Trophoblast cell (in vitro differentiated cells and primary cell): ENCODE measurements around the gene B3GALT5.

Experiments
- DNase-seq, 2 donors: peaks; one replicate each; pipeline ENCODE4 v3.0.0-alpha.2; 2016
- H2AFZ ChIP-seq: 2 replicates; pipeline ENCODE4 v1.6.1; 2013; ENCODE audit warnings: low read length, moderate library complexity, mild to moderate bottlenecking; ENCODE audit not compliant: insufficient read depth, poor library complexity
- H2AK5ac ChIP-seq: 2 replicates; pipeline ENCODE4 v1.6.1; 2013; ENCODE audit warnings: mild to moderate bottlenecking, low read length
- H2BK120ac ChIP-seq: 2 replicates; pipeline ENCODE4 v1.6.1; 2013; ENCODE audit warnings: low read length, mild to moderate bottlenecking, moderate library complexity; ENCODE audit not compliant: insufficient read depth, poor library complexity
- H2BK12ac ChIP-seq: 2 replicates; pipeline ENCODE4 v1.6.1; 2013; ENCODE audit warnings: mild to moderate bottlenecking, low read length, moderate library complexity
- H2BK5ac ChIP-seq: 2 replicates; pipeline ENCODE4 v1.6.1; 2013; ENCODE audit warnings: low read length, low read depth, moderate library complexity, mild to moderate bottlenecking; ENCODE audit not compliant: poor library complexity
- H3K14ac ChIP-seq: 2 replicates; pipeline ENCODE4 v1.6.1; 2013; ENCODE audit warnings: mild to moderate bottlenecking, low read length
- H3K18ac ChIP-seq: 2 replicates; pipeline ENCODE4 v1.6.1; 2013; ENCODE audit warnings: mild to moderate bottlenecking, low read length
- H3K23ac ChIP-seq: 2 replicates; pipeline ENCODE4 v1.6.1; 2013; ENCODE audit warnings: low read length
- H3K27ac ChIP-seq: 2 replicates; pipeline ENCODE4 v1.5.1; 2013; ENCODE audit warnings: low read depth, mild to moderate bottlenecking, inconsistent platforms, low read length, moderate library complexity
- H3K27me3 ChIP-seq: 2 replicates; pipeline ENCODE4 v1.6.1; 2013; ENCODE audit warnings: inconsistent platforms, mild to moderate bottlenecking, low read length, moderate library complexity; ENCODE audit not compliant: insufficient read depth
- H3K36me3 ChIP-seq, 2 experiments: 1 replicate in 1 of 2; 2 replicates in 1 of 2; pipeline ENCODE4 v1.6.1; 2013; ENCODE audit warnings: low read length in 2 of 2, mild to moderate bottlenecking in 2 of 2, moderate library complexity in 1 of 2; ENCODE audit not compliant: insufficient read depth in 2 of 2, control insufficient read depth in 1 of 2
- H3K4ac ChIP-seq: 2 replicates; pipeline ENCODE4 v1.6.1; 2013; ENCODE audit warnings: low read depth, mild to moderate bottlenecking, low read length, moderate library complexity
- H3K4me1 ChIP-seq, 2 experiments: 1 replicate in 1 of 2; 2 replicates in 1 of 2; pipeline ENCODE4 v1.6.1; 2013; ENCODE audit warnings: low read length in 2 of 2, mild to moderate bottlenecking in 2 of 2, moderate library complexity in 1 of 2; ENCODE audit not compliant: insufficient read depth in 2 of 2, control insufficient read depth in 1 of 2
- H3K4me2 ChIP-seq: 2 replicates; pipeline ENCODE4 v1.6.1; 2013; ENCODE audit warnings: inconsistent platforms, mild to moderate bottlenecking, low read length, moderate library complexity
- H3K4me3 ChIP-seq: 2 replicates; pipeline ENCODE4 v1.5.1; 2013; ENCODE audit warnings: mild to moderate bottlenecking, low read depth, low read length, inconsistent platforms
- H3K79me1 ChIP-seq: one replicate; pipeline ENCODE4 v1.6.1; 2013; ENCODE audit warnings: low read length
- H3K79me2 ChIP-seq: 2 replicates; pipeline ENCODE4 v1.6.1; 2013; ENCODE audit warnings: low read length, mild to moderate bottlenecking; ENCODE audit not compliant: control insufficient read depth, insufficient read depth, poor library complexity
- H3K9ac ChIP-seq: 2 replicates; pipeline ENCODE4 v1.6.1; 2013; ENCODE audit warnings: mild to moderate bottlenecking, low read length
- H3K9me3 ChIP-seq: 2 replicates; pipeline ENCODE4 v1.6.1; 2013; ENCODE audit warnings: low read depth, mild to moderate bottlenecking, control low read depth, inconsistent platforms, low read length; ENCODE audit not compliant: insufficient read depth
- H4K12ac ChIP-seq: 2 replicates; pipeline ENCODE4 v1.6.1; 2013; ENCODE audit warnings: low read depth, mild to moderate bottlenecking, low read length, moderate library complexity
- H4K8ac ChIP-seq: 2 replicates; pipeline ENCODE4 v1.6.1; 2013; ENCODE audit warnings: low read depth, mild to moderate bottlenecking, low read length, moderate library complexity
- H4K91ac ChIP-seq: one replicate; pipeline ENCODE4 v1.6.1; 2013; ENCODE audit warnings: low read depth, mild to moderate bottlenecking, low read length, moderate library complexity
- WGBS: extraction: QIAGEN DNeasy Blood & Tissue Kit; methylation state at CpG from one replicate; pipeline ENCODE4 v1.1.7; 2013; ENCODE audit warnings: missing lambda C conversion rate; ENCODE audit not compliant: insufficient read length, insufficient coverage; ENCODE audit errors: extremely low coverage; 5-methylcytosine and 5-hydroxymethylcytosine counted together

B3GALT5 gene

GRCh38 chr21:39630191-39630591 lies 17.5 kb downstream of the B3GALT5 start:
- Histone ChIP-seq H2BK5ac (no peak overlapping the region), H2BK120ac (no peak overlapping the region), H3K4ac (no peak overlapping the region), H4K91ac (no peak overlapping the region), H3K27ac (no peak overlapping the region), H3K4me2 (no peak overlapping the region), H3K79me1 (peaks cover 1% of the 10 kb centered on the region), H3K4me3 (no peak overlapping the region), H3K18ac (no peak overlapping the region), H2BK12ac (no peak overlapping the region), H4K8ac (no peak overlapping the region), H3K23ac (no peak overlapping the region), H3K14ac (no peak overlapping the region), H3K27me3 (no peaks in the 10 kb centered on the region), H4K12ac (no peak overlapping the region), H3K9me3 (no peaks in the 10 kb centered on the region), H2AFZ (no peak overlapping the region), H3K36me3 (no peaks in the 10 kb centered on the region), H3K9ac (no peak overlapping the region), H2AK5ac (no peak overlapping the region), H3K4me1 (peaks cover 3 to 4% of the 10 kb centered on the region in 2 experiments), H3K79me2 (no peaks in the 10 kb centered on the region)
- no CpG with 5 or more reads among the region's 8 CpGs for WGBS
- no peak for DNase-seq

GRCh38 chr21:39630827-39631226 lies 18.1 kb downstream of the B3GALT5 start:
- no peak overlapping the region for H2BK12ac ChIP-seq
- H3K4me2 ChIP-seq, result no peak overlapping the region
- H3K4me3 ChIP-seq, result no peak overlapping the region
- H4K91ac ChIP-seq, result no peak overlapping the region
- no peak overlapping the region for H3K14ac ChIP-seq
- no peak overlapping the region for H2BK120ac ChIP-seq
- no peak overlapping the region for H2BK5ac ChIP-seq
- H3K9ac ChIP-seq, result no peak overlapping the region
- H2AFZ ChIP-seq, result no peak overlapping the region
- no peak overlapping the region for H2AK5ac ChIP-seq
- no peak overlapping the region for H4K12ac ChIP-seq
- peaks cover 3 to 4% of the 10 kb centered on the region in 2 experiments for H3K4me1 ChIP-seq
- no peaks in the 10 kb centered on the region for H3K79me2 ChIP-seq
- no peak overlapping the region for H3K27ac ChIP-seq
- H3K18ac ChIP-seq, result no peak overlapping the region
- H3K27me3 ChIP-seq, result no peaks in the 10 kb centered on the region
- no peaks in the 10 kb centered on the region for H3K36me3 ChIP-seq
- no CpG with 5 or more reads among the region's 2 CpGs for WGBS
- no peak for DNase-seq
- H4K8ac ChIP-seq, result no peak overlapping the region
- no peak overlapping the region for H3K4ac ChIP-seq
- peaks cover 1% of the 10 kb centered on the region for H3K79me1 ChIP-seq
- H3K9me3 ChIP-seq, result no peaks in the 10 kb centered on the region
- H3K23ac ChIP-seq, result no peak overlapping the region

- Histone ChIP-seq H3K4me2 (no peak overlapping the region), H3K36me3 (no peaks in the 10 kb centered on the region), H3K27ac (no peak overlapping the region), H3K4me1 (peaks cover 3 to 4% of the 10 kb centered on the region in 2 experiments), H3K4me3 (no peak overlapping the region), H3K27me3 (no peaks in the 10 kb centered on the region), H2BK12ac (no peak overlapping the region), H2AK5ac (no peak overlapping the region), H4K91ac (no peak overlapping the region), H3K9me3 (no peaks in the 10 kb centered on the region), H2BK120ac (no peak overlapping the region), H2BK5ac (no peak overlapping the region), H3K23ac (peak overlapping the region; percentile 25), H3K79me1 (peaks cover 4% of the 10 kb centered on the region), H4K12ac (no peak overlapping the region), H3K9ac (no peak overlapping the region), H3K14ac (no peak overlapping the region), H3K18ac (no peak overlapping the region), H3K79me2 (no peaks in the 10 kb centered on the region), H2AFZ (no peak overlapping the region), H3K4ac (no peak overlapping the region), H4K8ac (no peak overlapping the region)
- no peak for DNase-seq
- 100% methylated on average over 3 of the region's 10 CpGs for WGBS
Measured at GRCh38 chr21:39631842-39632562, 19.3 kb downstream of the B3GALT5 start.

GRCh38 chr21:39632796-39633442 lies 20.2 kb downstream of the B3GALT5 start:
- Histone ChIP-seq H2BK5ac (no peak overlapping the region), H4K8ac (no peak overlapping the region), H3K9ac (no peak overlapping the region), H4K12ac (no peak overlapping the region), H3K4ac (no peak overlapping the region), H3K9me3 (no peaks in the 10 kb centered on the region), H3K18ac (no peak overlapping the region), H3K79me1 (peaks cover 4% of the 10 kb centered on the region), H3K4me3 (no peak overlapping the region), H3K27ac (no peak overlapping the region), H3K23ac (no peak overlapping the region), H2AFZ (no peak overlapping the region), H3K79me2 (no peaks in the 10 kb centered on the region), H2BK12ac (no peak overlapping the region), H3K4me1 (peaks cover 3 to 4% of the 10 kb centered on the region in 2 experiments), H3K36me3 (no peaks in the 10 kb centered on the region), H2BK120ac (no peak overlapping the region), H2AK5ac (no peak overlapping the region), H3K4me2 (no peak overlapping the region), H4K91ac (no peak overlapping the region), H3K27me3 (no peaks in the 10 kb centered on the region), H3K14ac (no peak overlapping the region)
- WGBS, result no CpG with 5 or more reads among the region's 1 CpG
- DNase-seq, result no peak
